HG02938 (cell line): ENCODE data around the gene STYXL1.
"Not testable (repeated sequence)": the region's sequence is repeated elsewhere in the genome, so short reads cannot be mapped to it uniquely, and the experiment has no call there.

Experiments used
- ATAC-seq: cut with Tn5 transposase; IDR thresholded peaks from one replicate; pipeline ENCODE4 v1.9.1; 2021; ENCODE audit warnings: mild to moderate bottlenecking, moderate library complexity; ENCODE audit not compliant: unreplicated experiment

Gene STYXL1

DNA sequence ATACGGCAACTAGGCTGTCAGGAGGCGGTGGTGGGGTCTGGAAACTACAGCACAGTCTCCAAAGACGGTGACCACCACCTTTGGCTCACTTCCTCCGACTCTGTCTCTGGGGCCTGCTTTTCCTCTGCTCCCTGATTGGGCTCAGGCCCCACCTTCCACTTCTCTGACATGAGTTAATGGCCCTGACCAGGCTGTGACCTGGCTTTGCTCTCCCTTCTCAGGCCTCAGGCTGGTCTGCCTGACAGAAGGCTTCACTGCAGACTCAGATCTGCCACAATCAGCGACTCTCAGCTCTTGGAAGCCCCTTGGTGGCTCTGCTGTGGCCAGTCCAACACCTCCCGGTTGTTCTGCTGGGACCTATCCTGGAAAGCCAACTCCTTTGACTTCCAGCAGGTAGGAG is 7.7 kb downstream of the STYXL1 start:
- no peak for ATAC-seq

DNA sequence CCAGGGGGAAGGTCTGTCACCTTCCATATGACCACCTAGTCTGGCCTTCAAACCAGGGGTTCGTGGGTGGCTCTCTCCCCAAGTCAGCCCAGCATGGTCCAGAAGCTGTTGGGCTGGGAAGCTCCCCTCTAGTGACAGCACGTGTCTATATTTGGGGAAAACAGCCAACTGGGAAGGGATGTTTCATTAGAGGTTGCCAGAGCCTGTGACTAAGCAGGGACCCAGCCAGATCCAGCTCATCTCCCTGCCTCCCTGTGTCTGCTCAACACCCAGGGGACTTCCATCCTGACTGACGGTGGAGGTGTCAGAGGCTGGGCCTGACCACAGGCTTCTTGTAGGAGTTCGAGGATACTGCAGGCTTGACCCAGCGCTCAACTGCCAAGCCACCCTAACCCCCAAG is 10.5 kb downstream of the STYXL1 start:
- no peak for ATAC-seq

DNA sequence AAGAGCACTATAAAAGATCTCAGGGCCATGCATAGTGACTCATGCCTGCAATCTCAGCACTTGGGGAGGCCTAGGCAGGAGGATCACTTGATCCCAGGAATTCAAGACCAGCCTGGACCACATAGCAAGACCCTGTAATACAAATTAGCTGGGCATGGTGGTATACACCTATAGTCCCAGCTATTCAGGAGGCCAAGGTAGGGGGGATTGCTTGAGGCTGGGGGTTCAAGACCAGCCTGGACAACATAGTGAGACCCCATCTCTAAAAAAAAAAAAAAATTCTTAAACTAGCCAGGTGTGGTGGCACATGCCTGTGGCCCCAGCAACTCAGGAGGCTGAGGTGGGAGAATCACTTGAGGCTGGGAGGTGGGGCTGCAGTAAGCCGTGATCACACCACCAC is 15.8 kb downstream of the STYXL1 start:
- ATAC-seq, result no peak

DNA sequence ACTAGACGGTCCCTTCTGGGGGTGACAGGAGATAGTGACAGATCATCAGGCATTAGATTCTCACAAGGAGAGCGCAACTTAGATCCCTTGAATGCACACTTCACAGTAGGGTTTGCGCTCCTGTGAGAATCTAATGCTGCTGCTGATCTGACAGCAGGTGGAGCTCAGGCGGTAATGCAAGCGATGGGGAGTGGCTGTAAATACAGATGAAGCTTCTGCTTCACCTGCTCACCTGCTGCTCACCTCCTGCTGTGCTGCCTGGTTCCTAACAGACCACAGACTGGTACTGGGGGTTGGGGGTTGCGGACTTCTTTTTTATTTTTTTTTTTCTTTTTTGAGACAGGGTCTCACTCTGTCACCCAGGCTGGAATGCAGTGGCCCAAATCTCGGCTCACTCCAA is 18.1 kb downstream of the STYXL1 start:
- ATAC-seq, result not testable (repeated sequence)

DNA sequence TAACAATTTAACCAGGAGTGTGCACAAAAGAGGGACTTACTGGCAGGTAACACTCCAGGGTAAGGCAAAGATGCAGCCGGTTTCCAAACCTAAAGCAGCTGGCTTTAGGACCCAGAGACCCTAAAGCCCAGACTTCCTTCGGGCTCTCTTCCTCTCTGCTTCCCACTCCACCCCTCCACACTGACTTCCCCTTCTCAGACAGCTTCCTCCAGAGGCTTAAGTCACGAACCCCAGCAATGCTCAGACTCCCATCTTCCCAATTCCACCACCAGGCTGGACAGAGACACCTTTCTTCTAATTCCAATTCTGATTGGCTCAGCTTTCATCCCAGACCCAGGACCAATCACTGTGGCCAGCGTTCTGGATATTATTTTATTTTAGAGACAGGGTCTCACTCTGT is 24.8 kb downstream of the STYXL1 start:
- no peak for ATAC-seq

DNA sequence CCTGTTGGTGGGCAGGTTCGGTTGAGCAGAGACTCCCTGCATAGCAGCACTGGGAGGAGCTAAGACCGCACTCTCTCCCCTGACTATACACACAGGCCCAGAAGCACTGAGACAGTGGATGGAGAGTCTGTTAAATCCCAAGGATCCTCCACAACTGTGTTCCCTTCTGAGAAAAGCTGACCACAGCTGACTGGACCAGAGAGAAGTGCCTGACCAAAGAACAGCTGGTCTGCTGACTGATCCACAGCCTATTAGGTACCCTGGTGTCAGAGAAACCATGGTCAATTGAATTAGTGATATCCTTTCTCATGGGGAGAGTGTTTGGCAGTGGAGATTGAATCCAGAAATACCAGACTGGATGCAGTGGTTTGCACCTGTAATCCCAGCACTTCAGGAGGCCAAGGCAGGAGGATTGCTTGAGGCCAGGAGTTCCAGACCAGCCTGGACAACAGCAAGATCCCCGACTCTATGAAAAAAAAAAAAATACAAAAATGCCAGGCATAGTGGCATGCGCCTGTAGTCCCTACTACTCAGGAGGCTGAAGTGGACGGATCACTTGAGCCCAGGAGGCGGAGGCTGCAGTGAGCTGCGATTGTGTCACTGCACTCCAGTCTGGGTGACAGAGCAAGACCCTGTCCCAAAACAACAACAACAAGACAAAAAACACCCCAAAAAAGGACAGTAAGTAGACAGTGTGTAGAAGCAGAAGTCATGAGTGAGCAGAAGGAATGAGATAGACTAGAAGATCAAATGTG is 25.6 kb downstream of the STYXL1 start:
- no peak for ATAC-seq

DNA sequence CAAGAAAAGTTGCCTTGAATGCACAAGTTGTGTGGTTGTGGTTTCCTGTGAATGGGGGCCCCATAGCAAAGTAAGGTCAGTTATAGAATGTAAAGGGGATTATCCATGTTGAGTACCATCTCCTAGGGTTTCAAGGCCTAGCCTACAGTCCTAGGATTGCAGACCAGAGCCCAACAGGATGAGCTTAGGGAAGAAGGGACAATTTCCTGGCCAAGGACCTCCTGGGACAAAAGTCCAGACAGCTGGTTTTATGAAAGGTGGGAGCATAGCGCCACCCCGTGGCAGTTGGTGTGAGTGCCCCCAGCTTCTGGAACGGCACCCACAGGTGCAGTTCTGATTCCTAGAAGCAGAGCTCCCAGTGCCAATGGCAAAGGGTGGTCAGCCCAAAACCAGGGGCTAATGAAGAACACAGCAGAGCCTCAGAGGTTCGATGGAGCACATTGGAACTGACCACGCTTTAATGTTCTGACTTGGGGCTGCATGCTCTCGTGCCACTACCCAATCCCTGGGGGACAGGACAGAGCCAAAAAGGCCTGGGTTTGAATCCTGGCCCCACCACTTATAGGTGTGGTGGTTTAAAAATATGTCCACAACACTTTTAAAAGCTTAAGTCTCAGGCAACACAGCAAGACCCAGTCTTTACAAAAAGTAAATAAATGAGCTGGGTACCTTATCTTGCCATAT is 27.6 kb downstream of the STYXL1 start:
- no peak for ATAC-seq

DNA sequence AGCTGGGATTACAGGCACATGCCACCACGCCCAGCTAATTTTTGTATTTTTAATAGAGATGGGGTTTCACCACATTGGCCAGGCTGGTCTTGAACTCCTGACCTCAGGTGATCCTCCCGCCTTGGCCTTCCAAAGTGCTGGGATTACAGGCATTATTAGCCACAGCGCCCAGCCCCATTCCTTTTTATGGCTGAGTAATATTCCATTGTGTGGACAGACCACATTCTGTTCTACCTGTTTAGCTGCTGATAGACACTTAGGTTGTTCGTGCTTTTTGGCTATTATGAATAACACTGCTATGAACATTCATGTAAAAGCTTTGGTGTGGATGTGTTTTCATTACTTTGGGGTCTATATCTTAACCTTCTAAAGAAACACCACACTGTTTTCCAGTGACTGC is 29.3 kb downstream of the STYXL1 start:
- ATAC-seq, result not testable (repeated sequence)

DNA sequence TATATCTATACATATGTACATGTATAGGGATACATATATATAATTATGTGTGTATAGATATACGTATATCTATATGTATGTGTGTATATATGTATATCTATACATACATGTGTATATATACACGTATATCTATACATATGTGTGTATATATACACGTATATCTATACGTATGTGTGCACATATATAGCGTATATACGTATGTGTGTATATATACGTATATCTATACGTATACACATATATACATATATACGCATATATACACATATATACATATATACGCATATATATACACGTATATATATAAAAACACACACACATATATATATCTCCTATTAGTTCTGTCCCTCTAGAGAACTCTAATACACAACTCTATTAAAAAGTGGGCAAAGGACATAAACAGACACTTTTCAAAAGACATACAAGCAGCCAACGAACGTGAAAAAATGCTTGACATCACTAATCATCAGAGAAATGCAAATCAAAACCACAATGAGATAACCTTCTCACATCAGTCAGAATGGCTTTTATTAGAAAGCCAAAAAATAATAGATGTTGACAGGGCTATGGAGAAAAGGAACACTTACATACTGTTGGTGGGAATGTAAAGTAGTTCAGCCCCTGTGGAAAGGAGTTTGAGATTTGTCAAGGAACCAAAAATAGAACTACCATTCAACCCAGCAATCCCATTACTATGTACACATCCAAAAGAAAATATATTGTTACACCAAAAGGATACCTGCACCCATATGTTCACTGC is 31.4 kb downstream of the STYXL1 start:
- ATAC-seq, result no peak

DNA sequence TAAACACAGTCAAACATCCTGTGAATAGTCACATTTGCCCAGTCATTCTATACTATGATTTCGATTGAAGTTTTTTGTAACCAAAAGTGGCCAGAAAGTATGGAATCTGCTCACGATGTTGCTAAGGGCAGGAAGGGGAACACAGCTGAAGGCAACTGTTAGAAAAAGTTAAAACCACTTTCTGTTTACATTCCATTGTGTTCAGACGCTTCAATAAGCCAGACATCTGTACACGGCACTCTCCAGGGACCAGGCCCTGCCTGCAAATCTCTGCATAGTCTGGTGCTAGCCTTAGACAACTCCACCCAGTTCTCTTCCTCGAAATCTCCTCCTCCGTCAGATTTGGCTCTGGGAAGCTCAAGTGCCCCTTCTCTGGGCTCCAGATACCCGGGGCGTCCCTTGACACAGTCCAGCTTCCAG is 36.3 kb downstream of the STYXL1 start:
- no peak for ATAC-seq

DNA sequence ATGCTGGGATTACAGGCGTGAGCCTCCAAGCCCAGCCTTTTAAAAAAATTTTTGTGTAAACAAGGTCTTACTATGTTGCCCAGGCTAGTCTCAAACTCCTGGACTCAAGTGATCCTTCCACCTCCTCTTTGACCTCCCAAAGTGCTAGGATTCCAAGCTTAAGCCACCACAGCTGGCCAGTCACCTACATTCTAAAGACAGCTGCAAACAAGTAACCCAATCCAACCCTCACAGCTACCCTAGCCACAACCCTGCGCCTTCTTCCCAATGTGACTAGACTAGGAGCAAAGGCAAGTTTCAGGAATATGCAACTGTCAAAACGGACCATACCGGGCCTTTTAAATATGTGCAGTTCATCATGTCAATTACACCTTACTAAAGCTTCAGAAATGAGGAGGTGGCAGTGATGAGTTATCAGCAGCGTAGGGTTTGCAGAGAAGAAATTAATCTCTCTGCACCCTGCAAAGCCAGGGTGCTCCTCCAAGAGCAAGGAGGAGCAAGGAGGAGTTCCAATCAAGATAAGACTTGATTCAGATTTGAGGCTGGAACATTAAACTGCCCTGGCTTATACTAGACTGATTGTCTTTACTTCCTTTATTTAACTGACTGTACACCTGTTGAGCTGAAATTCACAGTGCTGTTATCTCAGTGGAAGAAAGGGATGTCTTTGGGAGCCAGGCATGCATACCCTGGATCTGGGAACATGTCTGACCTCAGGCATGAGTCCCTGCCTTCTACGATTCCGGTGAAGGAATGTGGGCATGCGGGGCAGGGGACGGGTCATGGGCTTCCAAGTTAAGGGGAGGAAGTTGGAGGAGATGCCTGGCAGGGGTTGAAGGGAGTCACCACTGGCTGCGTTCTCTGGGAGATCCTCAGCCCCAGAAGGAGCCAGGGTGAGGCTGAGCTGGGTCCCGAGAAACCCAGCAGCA is 37.9 kb downstream of the STYXL1 start:
- no peak for ATAC-seq

DNA sequence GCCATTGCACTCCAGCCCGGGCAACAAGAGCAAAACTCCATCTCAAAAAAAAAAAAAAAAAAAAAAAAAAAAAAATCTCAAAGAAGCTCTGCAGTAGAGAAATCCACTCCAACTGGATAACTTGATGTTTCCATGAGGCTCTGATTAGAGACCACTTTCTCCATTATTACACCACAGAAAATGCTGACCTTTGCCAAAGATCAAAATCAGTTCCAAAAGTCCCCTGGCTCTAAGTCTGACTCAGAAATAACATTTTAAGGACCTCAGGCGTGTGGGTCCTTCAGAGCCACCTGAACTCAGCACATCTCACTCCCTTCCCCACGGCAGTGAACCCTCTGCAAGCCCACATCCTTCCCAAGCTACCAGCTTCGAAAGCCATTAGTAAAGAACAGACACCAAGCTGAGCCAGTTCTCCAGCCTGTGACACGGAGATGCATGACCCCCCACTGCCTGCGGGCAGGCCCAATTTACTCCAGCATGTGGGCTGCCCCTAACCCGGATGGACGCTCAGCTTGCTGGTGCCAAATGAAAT is 39.6 kb downstream of the STYXL1 start:
- ATAC-seq, result no peak

DNA sequence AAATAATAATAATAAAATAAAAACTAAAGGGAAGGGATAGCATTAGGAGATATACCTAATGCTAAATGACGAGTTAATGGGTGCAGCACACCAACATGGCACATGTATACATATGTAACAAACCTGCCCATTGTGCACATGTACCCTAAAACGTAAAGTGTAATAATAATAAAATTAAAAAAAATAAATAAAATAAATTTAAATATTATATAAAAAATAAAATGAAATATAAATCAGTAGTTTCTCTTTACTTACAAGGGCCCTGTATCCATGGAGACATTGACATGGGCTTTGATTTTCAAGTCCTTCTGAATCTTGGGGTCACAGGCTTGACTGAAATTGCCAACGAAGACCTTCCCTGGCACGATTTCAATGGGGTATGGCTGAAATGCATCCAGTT is 42.8 kb downstream of the STYXL1 start:
- ATAC-seq, result not testable (repeated sequence)

DNA sequence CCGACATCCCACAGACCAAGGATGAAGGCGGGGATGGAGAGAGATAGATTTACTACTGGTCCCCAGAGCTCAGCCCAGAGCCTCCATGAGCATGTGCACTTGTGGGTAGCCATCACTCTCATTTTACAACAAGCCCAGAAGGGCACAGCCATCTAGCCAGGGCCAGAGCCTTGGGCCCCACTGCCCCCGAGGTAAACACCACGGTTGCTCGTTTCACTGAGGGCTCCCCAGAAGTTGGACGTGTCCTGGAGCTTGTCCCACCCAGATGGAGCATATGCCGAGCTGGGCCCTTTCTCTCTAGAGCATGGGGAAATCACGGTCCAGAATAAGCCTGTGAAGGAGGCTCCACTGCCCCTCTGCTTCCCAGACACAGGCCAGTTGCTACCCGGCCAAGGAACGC is 44.4 kb downstream of the STYXL1 start:
- no peak for ATAC-seq

DNA sequence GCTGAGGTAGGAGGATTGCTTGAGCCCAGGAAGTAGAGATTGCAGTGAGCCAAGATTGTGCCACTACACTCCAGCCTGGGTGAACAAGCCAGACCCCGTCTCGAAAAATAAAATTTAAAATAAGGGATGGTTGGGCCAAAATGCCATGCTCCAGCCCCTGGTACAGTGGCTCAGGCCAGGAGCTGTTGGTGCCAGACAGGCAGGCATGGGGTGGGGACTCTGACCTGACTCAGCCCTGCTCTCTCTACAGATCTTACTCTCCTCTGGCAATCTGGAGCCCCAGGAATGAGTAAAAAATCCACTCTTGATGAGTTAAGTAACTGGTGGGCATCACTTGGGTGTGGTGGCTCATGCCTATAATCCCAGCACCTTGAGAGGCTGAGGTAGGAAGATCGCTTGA is 45.0 kb downstream of the STYXL1 start:
- no peak for ATAC-seq

DNA sequence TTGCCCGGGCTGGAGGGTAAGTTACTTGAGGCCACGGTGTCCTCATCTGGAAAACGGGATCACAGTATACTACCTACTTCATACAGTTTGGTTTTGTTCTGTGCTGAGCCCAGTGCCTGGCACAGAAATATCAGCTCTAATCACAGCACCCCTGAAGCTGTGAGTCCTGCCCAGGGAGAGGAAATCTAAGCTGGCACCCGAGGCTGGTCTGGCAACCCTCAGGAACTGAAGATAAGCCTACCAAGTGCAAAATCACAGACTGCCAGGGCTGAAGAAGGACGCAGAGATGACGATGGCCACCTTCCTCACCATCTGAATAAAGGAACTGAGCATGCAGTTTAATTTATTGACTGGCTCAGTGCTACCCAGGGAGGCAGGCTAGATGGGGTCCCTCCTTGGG is 45.7 kb downstream of the STYXL1 start:
- ATAC-seq, result no peak

DNA sequence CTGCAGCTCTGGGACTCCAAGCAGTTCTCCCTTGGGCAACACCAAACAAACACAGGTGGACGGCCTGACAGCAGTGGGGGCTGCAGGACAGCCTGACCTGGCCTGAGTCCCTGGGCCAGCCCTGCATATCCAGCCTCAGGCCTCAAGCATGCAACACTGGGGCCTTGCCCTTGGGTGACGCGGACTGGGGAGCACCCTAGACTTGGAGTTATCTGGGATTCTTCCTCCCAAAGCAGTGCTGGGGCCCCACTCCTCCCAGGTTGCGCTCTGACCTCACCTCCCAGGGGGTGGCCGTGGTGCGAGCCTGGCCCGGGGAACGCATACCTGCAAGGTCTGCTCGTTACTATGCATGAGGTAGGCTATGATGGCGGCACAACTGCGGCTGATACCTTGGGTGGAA is 47.2 kb downstream of the STYXL1 start:
- ATAC-seq, result no peak

DNA sequence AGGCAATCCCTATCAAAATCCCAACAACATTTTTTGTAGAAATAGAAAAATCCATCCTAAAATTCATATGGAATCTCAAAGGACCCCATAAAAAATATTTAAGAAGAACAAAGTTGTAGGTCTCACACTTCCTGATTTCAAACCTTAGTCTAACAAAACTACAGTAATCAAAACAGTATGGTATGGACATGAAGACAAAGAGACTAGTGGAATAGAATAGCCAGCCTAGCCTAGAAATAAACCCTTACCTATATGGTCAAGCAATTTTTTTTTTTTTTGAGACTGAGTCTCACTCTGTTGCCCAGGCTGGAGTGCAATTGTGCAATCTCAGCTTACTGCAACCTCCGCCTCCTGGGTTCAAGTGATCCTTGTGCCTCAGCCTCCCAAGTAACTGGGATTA is 49.8 kb downstream of the STYXL1 start:
- ATAC-seq, result no peak

DNA sequence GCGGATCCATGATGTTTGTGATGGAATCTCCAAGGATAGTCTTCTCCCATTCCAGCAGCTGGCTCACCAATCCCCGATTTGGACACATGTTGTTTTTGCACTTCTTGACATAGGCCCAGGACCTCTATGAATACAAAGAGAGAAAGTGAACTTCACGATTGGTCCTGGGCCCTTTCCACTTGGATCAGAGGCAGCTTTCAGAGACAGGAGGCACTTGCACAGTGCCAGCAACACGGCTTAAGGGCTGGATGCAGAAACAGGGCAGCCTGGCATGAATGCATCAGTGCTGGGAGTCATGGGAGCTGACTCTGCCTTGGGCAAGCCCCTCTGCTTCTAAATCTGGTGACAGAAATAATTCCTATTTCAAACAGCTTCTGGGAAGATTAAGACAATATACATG is 51.3 kb downstream of the STYXL1 start:
- no peak for ATAC-seq

DNA sequence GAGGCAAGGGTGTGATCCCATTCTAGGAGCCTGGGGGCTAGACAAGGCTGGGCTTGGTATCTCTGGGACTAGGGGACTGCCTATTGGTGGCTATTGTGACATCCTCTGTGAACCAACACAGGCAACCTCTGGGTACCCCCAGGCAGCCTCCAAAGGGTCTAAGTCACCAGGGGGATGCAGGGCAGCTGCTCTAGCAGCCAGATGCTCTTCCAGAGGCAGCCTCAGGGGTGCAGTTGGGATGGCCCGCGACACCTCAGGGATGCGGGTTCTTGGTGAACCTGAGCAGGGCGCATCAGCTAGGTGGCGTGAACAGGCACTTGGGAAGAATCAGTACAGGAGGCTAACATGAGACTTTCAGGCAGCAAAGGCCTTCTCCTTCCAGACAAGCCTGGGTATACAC is 51.8 kb downstream of the STYXL1 start:
- no peak for ATAC-seq

DNA sequence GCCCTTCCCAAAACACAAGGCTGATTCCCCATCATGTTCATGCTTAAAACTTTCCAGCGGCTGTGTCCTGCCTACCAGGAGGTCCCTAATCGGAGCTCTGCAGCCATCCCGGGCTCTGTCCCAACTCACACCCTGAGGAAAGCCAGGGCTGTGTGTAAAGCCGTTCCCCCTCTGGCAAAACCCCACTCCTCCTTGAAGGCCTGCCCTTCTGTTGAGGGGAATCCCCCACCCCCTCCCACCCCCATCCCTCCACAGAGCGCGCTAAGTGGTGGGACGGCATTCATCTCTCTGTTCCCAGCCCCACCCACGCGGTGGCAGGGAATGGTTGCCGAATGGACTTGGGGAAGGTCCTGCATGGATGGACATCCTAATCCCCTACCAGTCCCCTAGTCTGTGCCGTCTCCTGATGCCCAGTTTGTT is 52.7 kb downstream of the STYXL1 start:
- peak; percentile 9 for ATAC-seq
